ENCODE results near the gene NMNAT2.
A peak's percentile ranks its signal among the peaks of the same experiment; 100 is the strongest.
"Not testable (repeated sequence)": the region's sequence is repeated elsewhere in the genome, so short reads cannot be mapped to it uniquely, and the experiment has no call there.

The NMNAT2 gene

GRCh38 chr1:183416850-183417771 lies 1.1 kb downstream of the NMNAT2 start:
- peak; percentile 8 for DNase-seq

DNA sequence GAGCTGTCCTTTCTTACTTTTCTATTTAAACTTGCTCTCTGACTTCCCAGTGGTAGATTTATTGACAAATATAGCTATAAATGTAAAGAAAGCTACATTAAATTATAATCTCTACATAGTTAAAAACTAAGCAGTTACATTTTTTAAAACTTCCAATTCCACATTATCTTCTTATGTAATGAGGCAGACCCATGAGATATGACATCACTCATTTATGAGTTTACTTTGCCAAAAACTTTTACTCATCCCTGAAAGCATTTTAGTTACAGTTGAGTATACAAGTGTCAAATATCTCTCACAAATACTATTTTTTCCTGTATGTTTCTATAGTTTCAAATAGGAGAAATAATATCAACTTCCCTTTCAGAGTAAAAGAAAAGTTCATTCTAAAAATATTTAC lies 3.8 kb downstream of the NMNAT2 start:
- no peak for DNase-seq

DNA sequence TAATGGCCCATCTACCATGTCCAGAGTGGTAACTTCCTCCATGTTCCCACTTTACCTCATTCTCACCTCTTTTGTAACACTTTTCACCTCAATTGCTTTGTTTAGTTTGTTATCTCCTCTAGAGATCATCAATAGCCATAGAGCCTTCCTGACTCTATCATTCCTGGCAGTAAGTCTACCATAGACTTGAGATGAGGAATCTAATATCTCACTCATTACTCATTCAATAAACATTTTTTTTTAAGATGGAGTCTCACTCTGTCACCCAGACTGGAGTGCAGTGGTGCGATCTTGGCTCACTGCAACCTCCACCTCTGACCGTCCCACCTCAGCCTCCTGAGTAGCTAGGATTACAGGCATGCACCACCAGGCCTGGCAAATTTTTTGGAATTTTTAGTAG lies 7.1 kb downstream of the NMNAT2 start:
- DNase-seq, result no peak

DNA sequence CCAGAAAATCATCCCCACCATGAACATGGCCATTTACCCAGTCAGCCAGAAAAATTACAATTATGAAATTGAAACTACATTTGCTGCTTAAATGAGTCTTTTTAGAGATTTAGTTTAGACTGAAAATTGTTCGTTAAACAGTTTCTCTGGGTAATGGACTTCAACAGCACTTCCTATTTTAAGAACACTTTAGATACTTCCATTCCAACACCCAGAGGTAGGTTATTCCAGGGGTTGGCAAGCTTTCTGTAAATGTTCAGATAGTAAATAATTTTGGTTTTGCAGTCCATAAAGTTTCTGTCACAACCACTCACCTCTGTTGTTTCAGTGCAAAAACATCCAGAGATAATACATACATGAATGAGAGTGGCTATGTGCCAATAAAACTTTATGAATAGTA lies 10.2 kb downstream of the NMNAT2 start:
- no peak for DNase-seq

GRCh38 chr1:183407474-183407873 lies 10.7 kb downstream of the NMNAT2 start:
- no peak for DNase-seq

DNA sequence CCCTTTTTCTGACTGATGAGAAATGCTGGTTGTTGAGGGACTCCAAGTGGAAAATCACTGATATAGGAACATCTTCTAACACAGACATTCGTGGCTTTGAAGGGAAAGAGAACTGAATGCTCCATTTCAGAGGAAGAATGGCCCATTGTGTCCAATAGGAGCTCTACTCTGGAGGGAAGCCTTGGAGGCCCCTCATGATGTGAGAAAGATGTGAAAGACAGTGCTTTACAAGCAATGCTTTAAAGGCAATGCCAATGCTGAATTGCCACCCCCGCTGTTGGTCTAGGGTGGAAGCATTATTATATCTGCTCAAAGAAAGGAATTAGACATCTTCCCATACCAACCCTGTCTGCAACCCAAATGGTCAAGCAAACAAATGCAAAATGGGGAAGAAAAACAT lies 13.7 kb downstream of the NMNAT2 start:
- DNase-seq, result no peak

DNA sequence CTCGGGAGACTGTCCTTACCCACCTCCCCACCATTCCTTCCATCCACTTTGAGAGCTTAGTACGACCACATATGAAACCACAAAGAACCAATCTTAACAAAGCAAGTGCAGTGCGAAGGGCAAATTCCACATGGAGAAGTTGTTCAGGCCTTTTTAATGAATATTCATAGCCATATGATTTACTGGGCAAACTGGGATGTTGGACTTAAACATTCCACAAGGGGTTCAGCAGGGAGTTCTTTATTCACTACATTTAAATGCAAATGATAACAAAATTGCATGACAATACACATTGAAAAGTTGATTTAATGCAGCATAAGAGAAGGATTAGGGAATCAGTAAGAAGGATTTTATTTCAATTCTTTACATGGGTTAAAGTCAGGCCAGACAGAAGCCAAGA lies 14.7 kb downstream of the NMNAT2 start:
- no peak for DNase-seq

DNA sequence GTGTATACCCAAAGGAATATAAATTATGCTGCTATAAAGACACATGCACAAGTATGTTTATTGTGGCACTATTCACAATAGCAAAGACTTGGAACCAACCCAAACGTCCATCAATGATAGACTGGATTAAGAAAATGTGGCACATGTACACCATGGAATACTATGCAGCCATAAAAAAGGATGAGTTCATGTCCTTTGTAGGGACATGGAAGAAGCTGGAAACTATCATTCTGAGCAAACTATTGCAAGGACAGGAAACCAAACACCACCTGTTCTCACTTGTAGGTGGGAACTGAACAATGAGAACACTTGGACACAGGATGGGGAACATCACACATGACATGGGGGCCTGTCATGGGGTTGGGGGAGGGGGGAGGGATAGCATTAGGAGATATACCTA lies 16.6 kb downstream of the NMNAT2 start:
- not testable (repeated sequence) for DNase-seq

- DNase-seq, result no peak
Measured at GRCh38 chr1:183394435-183394834, 23.7 kb downstream of the NMNAT2 start.

DNA sequence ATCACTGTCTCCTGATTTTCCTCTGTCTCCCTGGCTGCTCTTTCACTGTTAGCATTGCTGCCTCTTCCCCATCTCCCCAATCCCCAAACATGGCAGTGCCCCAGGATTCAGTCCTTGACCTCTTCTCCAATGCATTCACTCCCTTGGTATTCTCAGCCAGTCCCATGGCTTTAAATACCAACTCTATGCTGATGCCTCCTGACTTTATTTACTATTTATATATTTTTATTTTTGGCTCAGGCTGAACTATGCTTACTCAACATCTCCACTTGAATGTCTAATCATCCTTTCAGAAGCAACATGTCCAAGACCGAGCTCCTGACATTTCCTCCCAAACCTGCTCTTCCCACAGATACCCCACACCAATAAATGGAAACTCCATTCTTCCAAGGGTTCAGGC lies 26.3 kb downstream of the NMNAT2 start:
- DNase-seq, result no peak

DNA sequence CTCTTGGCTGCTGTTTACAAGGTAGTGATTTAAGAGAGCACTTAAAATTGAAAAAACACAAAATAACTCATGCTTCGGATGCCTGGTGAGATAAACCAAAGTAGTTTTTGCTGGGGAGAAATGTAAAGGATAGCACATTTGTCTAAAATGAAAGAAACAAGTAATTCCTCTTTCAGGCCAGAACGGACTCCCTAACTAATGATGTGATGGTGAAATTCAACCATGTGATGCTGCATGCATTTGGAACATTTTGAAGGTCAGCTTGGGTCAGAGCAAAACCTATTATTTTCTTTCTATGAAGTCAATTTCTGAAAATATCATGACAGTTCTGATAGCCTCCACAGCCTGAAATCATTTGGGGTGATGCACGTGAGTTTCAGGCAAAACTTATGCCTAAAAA lies 27.6 kb downstream of the NMNAT2 start:
- no peak for DNase-seq

DNA sequence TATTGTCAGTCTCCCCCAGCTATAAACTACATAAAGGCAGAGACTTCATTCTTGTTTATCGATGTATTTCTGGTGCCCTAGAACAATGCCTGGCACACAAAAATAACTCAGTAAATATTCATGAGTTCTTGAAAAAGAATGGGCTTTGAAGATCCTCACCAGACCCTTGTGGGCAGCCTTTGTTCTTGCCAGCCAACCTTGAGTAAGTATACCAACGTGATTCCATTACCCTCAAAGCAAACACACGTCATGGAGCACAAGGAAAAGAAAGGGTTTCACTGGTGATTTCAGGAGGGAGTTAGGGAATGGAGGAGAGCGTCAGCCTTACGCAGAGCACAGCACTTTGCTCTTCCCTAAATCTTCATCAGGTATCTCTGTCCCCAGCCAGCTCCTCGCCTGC lies 29.4 kb downstream of the NMNAT2 start:
- DNase-seq, result no peak

GRCh38 chr1:183385340-183386144 lies 32.6 kb downstream of the NMNAT2 start:
- DNase-seq, result no peak

- no peak for DNase-seq
Measured at GRCh38 chr1:183379951-183380350, 38.2 kb downstream of the NMNAT2 start.

- no peak for DNase-seq
Measured at GRCh38 chr1:183375381-183375780, 42.8 kb downstream of the NMNAT2 start.

- DNase-seq, result no peak
Measured at GRCh38 chr1:183374825-183375224, 43.4 kb downstream of the NMNAT2 start.

GRCh38 chr1:183372586-183373230 lies 45.5 kb downstream of the NMNAT2 start:
- DNase-seq, result no peak

GRCh38 chr1:183370399-183371058 lies 47.7 kb downstream of the NMNAT2 start:
- DNase-seq, result no peak

DNA sequence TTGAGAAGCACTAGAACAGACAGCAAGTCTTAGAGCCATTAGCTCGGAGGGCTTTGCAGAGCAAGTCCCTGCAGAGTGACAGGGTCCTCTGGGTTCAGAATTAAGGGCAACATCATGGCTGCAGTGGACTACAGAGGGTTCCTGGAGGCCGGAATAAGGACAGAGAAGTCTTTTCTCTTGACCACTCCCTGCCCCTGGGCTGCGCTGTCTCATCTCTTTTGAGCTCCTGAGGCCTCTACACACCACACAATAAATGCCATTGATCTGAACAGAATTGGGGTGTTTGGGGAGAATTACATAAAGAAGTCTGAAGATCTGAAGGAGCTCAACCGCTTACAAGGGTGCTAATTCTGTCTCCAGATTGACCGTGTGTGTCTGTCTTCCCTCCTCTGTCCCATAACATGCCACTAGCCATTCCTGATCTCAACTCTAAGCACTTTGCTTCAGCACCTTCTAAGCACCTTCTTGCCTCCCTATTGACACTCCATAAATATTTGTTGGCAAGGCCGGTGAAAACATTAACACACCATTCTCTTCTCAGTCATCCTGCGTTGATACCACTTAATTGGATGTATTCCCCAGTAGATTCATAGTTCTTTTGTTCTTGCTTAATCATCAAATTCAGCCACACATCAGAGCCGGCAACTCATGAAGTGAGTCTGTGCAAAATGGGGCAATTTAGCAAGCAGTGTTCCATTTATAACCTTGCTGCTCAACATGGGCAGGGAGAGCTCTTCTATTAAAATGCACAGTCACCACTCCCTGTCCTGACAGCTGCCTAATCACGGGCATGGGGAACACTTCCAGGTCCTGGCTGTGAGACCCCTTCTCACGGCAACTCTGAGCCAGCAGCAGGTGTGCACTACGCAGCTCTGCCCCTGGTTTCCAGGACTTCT lies 49.7 kb downstream of the NMNAT2 start:
- DNase-seq, result no peak

DNA sequence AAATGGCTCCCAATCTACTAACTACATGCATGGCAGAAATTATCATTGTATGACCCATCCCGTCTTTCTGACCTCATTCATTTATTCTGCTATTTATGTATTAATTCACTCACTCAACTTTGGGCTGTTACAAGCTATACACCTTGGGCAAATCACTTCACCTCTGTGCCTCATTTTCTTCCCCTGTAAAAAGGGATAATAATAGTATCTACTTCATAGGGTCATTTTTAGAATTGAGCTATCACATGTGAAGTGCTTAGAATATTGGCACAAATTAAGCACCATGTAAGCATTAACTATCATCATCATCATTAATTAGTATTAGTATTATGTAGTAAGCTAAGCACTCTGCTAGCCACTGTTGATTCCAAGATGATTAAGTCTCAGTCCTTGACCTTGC lies 52.1 kb downstream of the NMNAT2 start:
- DNase-seq, result no peak

- DNase-seq, result no peak
Measured at GRCh38 chr1:183365676-183366075, 52.5 kb downstream of the NMNAT2 start.

DNA sequence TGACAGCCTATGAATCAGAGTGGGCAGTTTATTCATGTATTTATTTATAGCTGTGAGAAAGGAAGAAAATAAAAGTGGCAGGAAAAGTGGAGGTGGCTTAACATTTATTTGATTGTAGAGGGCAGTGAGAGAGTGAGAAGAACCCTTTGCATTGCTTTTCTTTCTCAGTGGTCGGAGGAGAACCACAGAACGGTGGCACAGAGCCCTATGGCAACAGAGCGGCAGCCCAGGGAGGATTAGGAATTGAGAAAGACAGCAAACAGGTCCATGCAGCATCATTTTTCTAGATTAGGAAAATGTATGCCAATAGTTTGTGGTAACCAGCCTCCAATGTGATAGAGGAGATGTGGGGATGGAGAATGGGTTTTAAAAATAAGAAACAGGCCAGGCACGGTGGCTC lies 53.1 kb downstream of the NMNAT2 start:
- DNase-seq, result no peak
